Measurements from ENCODE around the gene PTCH1.

PTCH1 gene

GRCh38 chr9:95522871-95523370 is 6.2 kb upstream of the PTCH1 start:
- H3K9me3 Mint-ChIP-seq, result peaks cover 6% of the 10 kb centered on the region
- DNase-seq (ENCODE audit: low spot score in 2 of 2), result no peak
- H3K27ac Mint-ChIP-seq (ENCODE audit: low read depth), result no peak overlapping the region
- H3K36me3 Mint-ChIP-seq (ENCODE audit: insufficient read depth), result no peaks in the 10 kb centered on the region
- no peak for ATAC-seq (replicated peaks; ENCODE audit: extremely low read depth, poor library complexity, severe bottlenecking)
- peaks cover 22% of the 10 kb centered on the region for H3K27me3 Mint-ChIP-seq
- H3K4me1 Mint-ChIP-seq, result no peaks in the 10 kb centered on the region
- H3K4me3 Mint-ChIP-seq, result no peak overlapping the region

GRCh38 chr9:95521699-95522098 is 4.9 kb upstream of the PTCH1 start:
- Mint-ChIP-seq H3K36me3 (ENCODE audit: insufficient read depth) (peaks cover 2% of the 10 kb centered on the region), H3K27ac (ENCODE audit: low read depth) (no peak overlapping the region), H3K27me3 (peaks cover 15% of the 10 kb centered on the region), H3K9me3 (peaks cover 6% of the 10 kb centered on the region), H3K4me1 (peaks cover 2% of the 10 kb centered on the region), H3K4me3 (no peak overlapping the region)
- no peak for ATAC-seq (replicated peaks; ENCODE audit: extremely low read depth, poor library complexity, severe bottlenecking)
- DNase-seq (ENCODE audit: low spot score in 2 of 2), result no peak

- peaks cover 5% of the 10 kb centered on the region for H3K36me3 Mint-ChIP-seq (ENCODE audit: insufficient read depth)
- peaks cover 9% of the 10 kb centered on the region for H3K27me3 Mint-ChIP-seq
These were observed 1.0 kb upstream of the PTCH1 start for GRCh38 chr9:95517559-95518425.

GRCh38 chr9:95516221-95516733 is 494 bp downstream of the PTCH1 start:
- ATAC-seq (replicated peaks; ENCODE audit: extremely low read depth, poor library complexity, severe bottlenecking) (peak; percentile 47), DNase-seq (ENCODE audit: low spot score in 2 of 2) (no peak)
- Mint-ChIP-seq H3K9me3 (peaks cover 6% of the 10 kb centered on the region), H3K4me3 (peak overlapping the region; percentile 100), H3K36me3 (ENCODE audit: insufficient read depth) (peaks cover 5% of the 10 kb centered on the region), H3K4me1 (peaks cover 22% of the 10 kb centered on the region), H3K27me3 (peaks cover 9% of the 10 kb centered on the region), H3K27ac (ENCODE audit: low read depth) (peak overlapping the region; percentile 91)

More at GRCh38 chr9:95517559-95518425, 1.0 kb upstream of the PTCH1 start:
- DNase-seq (ENCODE audit: low spot score in 2 of 2) (no peak), ATAC-seq (replicated peaks; ENCODE audit: extremely low read depth, poor library complexity, severe bottlenecking) (no peak)
- H3K9me3 Mint-ChIP-seq, result peaks cover 6% of the 10 kb centered on the region
- H3K27ac Mint-ChIP-seq (ENCODE audit: low read depth), result no peak overlapping the region
- H3K4me1 Mint-ChIP-seq, result peaks cover 8% of the 10 kb centered on the region
- peak overlapping the region; percentile 100 for H3K4me3 Mint-ChIP-seq

- DNase-seq (ENCODE audit: low spot score in 2 of 2), result no peak
- peaks cover 9% of the 10 kb centered on the region for H3K27me3 Mint-ChIP-seq
- peaks cover 25% of the 10 kb centered on the region for H3K4me1 Mint-ChIP-seq
- peak overlapping the region; percentile 100 for H3K4me3 Mint-ChIP-seq
- peaks cover 6% of the 10 kb centered on the region for H3K36me3 Mint-ChIP-seq (ENCODE audit: insufficient read depth)
- no peak overlapping the region for H3K27ac Mint-ChIP-seq (ENCODE audit: low read depth)
- peaks cover 6% of the 10 kb centered on the region for H3K9me3 Mint-ChIP-seq
- no peak for ATAC-seq (replicated peaks; ENCODE audit: extremely low read depth, poor library complexity, severe bottlenecking)
These were observed 1.3 kb downstream of the PTCH1 start for GRCh38 chr9:95515272-95516113.

GRCh38 chr9:95514342-95514741 is 2.4 kb downstream of the PTCH1 start:
- no peak overlapping the region for H3K27ac Mint-ChIP-seq (ENCODE audit: low read depth)
- DNase-seq (ENCODE audit: low spot score in 2 of 2) (no peak), ATAC-seq (replicated peaks; ENCODE audit: extremely low read depth, poor library complexity, severe bottlenecking) (no peak)
- no peaks in the 10 kb centered on the region for H3K9me3 Mint-ChIP-seq
- peaks cover 36% of the 10 kb centered on the region for H3K4me1 Mint-ChIP-seq
- H3K36me3 Mint-ChIP-seq (ENCODE audit: insufficient read depth), result peaks cover 14% of the 10 kb centered on the region
- peaks cover 9% of the 10 kb centered on the region for H3K27me3 Mint-ChIP-seq
- peak overlapping the region; percentile 100 for H3K4me3 Mint-ChIP-seq

GRCh38 chr9:95513711-95514110 is 3.1 kb downstream of the PTCH1 start:
- Mint-ChIP-seq H3K36me3 (ENCODE audit: insufficient read depth) (peaks cover 16% of the 10 kb centered on the region), H3K9me3 (no peaks in the 10 kb centered on the region), H3K27ac (ENCODE audit: low read depth) (no peak overlapping the region), H3K27me3 (peaks cover 9% of the 10 kb centered on the region), H3K4me3 (no peak overlapping the region), H3K4me1 (peaks cover 42% of the 10 kb centered on the region)
- ATAC-seq (replicated peaks; ENCODE audit: extremely low read depth, poor library complexity, severe bottlenecking) (no peak), DNase-seq (ENCODE audit: low spot score in 2 of 2) (no peak)

GRCh38 chr9:95512709-95513095 is 4.1 kb downstream of the PTCH1 start:
- ATAC-seq (replicated peaks; ENCODE audit: extremely low read depth, poor library complexity, severe bottlenecking) (no peak), DNase-seq (ENCODE audit: low spot score in 2 of 2) (no peak)
- H3K27ac Mint-ChIP-seq (ENCODE audit: low read depth), result no peak overlapping the region
- H3K4me3 Mint-ChIP-seq, result peak overlapping the region; percentile 89
- H3K4me1 Mint-ChIP-seq, result peaks cover 45% of the 10 kb centered on the region
- peaks cover 16% of the 10 kb centered on the region for H3K36me3 Mint-ChIP-seq (ENCODE audit: insufficient read depth)
- peaks cover 9% of the 10 kb centered on the region for H3K27me3 Mint-ChIP-seq
- H3K9me3 Mint-ChIP-seq, result no peaks in the 10 kb centered on the region

- Mint-ChIP-seq H3K4me1 (peaks cover 47% of the 10 kb centered on the region), H3K27me3 (peaks cover 9% of the 10 kb centered on the region)
These were observed 4.6 kb downstream of the PTCH1 start for GRCh38 chr9:95511952-95512708.

GRCh38 chr9:95511616-95511931 is 5.2 kb downstream of the PTCH1 start:
- Mint-ChIP-seq H3K4me3 (peak overlapping the region; percentile 89), H3K27ac (ENCODE audit: low read depth) (peak overlapping the region; percentile 73), H3K4me1 (peaks cover 43% of the 10 kb centered on the region), H3K36me3 (ENCODE audit: insufficient read depth) (peaks cover 19% of the 10 kb centered on the region), H3K27me3 (peaks cover 5% of the 10 kb centered on the region), H3K9me3 (no peaks in the 10 kb centered on the region)
- no peak for ATAC-seq (replicated peaks; ENCODE audit: extremely low read depth, poor library complexity, severe bottlenecking)
- no peak for DNase-seq (ENCODE audit: low spot score in 2 of 2)

More at GRCh38 chr9:95511952-95512708, 4.6 kb downstream of the PTCH1 start:
- ATAC-seq (replicated peaks; ENCODE audit: extremely low read depth, poor library complexity, severe bottlenecking) (no peak), DNase-seq (ENCODE audit: low spot score in 2 of 2) (no peak)
- H3K36me3 Mint-ChIP-seq (ENCODE audit: insufficient read depth), result peaks cover 19% of the 10 kb centered on the region
- peak overlapping the region; percentile 89 for H3K4me3 Mint-ChIP-seq
- H3K9me3 Mint-ChIP-seq, result no peaks in the 10 kb centered on the region
- H3K27ac Mint-ChIP-seq (ENCODE audit: low read depth), result no peak overlapping the region

GRCh38 chr9:95510709-95511615 is 5.8 kb downstream of the PTCH1 start:
- Mint-ChIP-seq H3K36me3 (ENCODE audit: insufficient read depth) (peaks cover 22% of the 10 kb centered on the region), H3K4me3 (peak overlapping the region; percentile 89), H3K9me3 (no peaks in the 10 kb centered on the region), H3K27me3 (no peaks in the 10 kb centered on the region), H3K4me1 (peaks cover 39% of the 10 kb centered on the region), H3K27ac (ENCODE audit: low read depth) (peak overlapping the region; percentile 82)
- peak; percentile 39 for ATAC-seq (replicated peaks; ENCODE audit: extremely low read depth, poor library complexity, severe bottlenecking)
- DNase-seq (ENCODE audit: low spot score in 2 of 2), result peak; percentile 63 to 67
